22Rv1 (cell line): ENCODE measurements around the gene RFPL1.

Source experiments
- ZFX ChIP-seq: fragments of 450-650 bp; IDR thresholded peaks from 2 replicates; pipeline ENCODE4 v1.6.1; 2017; ENCODE audit warnings: antibody characterized with exemption, borderline replicate concordance
- TF ChIP-seq, protein P1 (sequence below): fragments of 450-650 bp; IDR thresholded peaks from 2 replicates; pipeline ENCODE4 v1.5.1; 2017; ENCODE audit warnings: mild to moderate bottlenecking

- TF ChIP-seq, protein P1, sequence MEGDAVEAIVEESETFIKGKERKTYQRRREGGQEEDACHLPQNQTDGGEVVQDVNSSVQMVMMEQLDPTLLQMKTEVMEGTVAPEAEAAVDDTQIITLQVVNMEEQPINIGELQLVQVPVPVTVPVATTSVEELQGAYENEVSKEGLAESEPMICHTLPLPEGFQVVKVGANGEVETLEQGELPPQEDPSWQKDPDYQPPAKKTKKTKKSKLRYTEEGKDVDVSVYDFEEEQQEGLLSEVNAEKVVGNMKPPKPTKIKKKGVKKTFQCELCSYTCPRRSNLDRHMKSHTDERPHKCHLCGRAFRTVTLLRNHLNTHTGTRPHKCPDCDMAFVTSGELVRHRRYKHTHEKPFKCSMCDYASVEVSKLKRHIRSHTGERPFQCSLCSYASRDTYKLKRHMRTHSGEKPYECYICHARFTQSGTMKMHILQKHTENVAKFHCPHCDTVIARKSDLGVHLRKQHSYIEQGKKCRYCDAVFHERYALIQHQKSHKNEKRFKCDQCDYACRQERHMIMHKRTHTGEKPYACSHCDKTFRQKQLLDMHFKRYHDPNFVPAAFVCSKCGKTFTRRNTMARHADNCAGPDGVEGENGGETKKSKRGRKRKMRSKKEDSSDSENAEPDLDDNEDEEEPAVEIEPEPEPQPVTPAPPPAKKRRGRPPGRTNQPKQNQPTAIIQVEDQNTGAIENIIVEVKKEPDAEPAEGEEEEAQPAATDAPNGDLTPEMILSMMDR: no peak
- TF ChIP-seq ZFX: no peak
Measured at GRCh38 chr22:29388759-29389090, 49.7 kb upstream of the RFPL1 start.
